ENCODE data around the gene CNPY3. TPM values are rescaled to one million over a fixed set of nuclear protein-coding genes. Genes with fewer than 3 reads are reported as not detected.
A peak's percentile ranks its signal among the peaks of the same experiment; 100 is the strongest.

The CNPY3 gene
- total RNA-seq, 1 donor, result 33.3 TPM

GRCh38 chr6:42969431-42969830 lies 40.2 kb downstream of the CNPY3 start:
- H3K4me3 ChIP-seq (ENCODE audit: insufficient read depth, low read length), result no peak overlapping the region
- peaks cover 10% of the 10 kb centered on the region for H4K20me1 ChIP-seq (ENCODE audit: insufficient read depth, low read length)
- no peak for TF ChIP-seq CTCF (IDR thresholded peaks at IDR 0.05; ENCODE audit: extremely low read depth, low read depth, low read length)
- no peak overlapping the region for H3K4me2 ChIP-seq (ENCODE audit: insufficient read depth, low read length)
- no peak overlapping the region for H3K27ac ChIP-seq (ENCODE audit: low read depth, low read length)
- peaks cover 45% of the 10 kb centered on the region for H3K36me3 ChIP-seq (ENCODE audit: insufficient read depth, low read length)
- peaks cover 6% of the 10 kb centered on the region for H3K4me1 ChIP-seq (ENCODE audit: insufficient read depth, low read length)
- no peaks in the 10 kb centered on the region for H3K9me3 ChIP-seq (ENCODE audit: low read depth, low read length)
- no peaks in the 10 kb centered on the region for H3K79me2 ChIP-seq (ENCODE audit: insufficient read depth, low read length)
- H2AFZ ChIP-seq (ENCODE audit: low read length), result no peak overlapping the region
- no peaks in the 10 kb centered on the region for H3K27me3 ChIP-seq (ENCODE audit: insufficient read depth, low read length)
- no peak for DNase-seq (ENCODE audit: insufficient read length, low spot score, missing footprints)

- no peak for TF ChIP-seq CTCF (IDR thresholded peaks at IDR 0.05; ENCODE audit: extremely low read depth, low read depth, low read length)
Measured at GRCh38 chr6:42969934-42970333, 40.7 kb downstream of the CNPY3 start.

GRCh38 chr6:42970871-42971612 lies 41.8 kb downstream of the CNPY3 start:
- peaks cover 6% of the 10 kb centered on the region for H3K4me1 ChIP-seq (ENCODE audit: insufficient read depth, low read length)
- H3K27me3 ChIP-seq (ENCODE audit: insufficient read depth, low read length), result no peaks in the 10 kb centered on the region
- H3K4me2 ChIP-seq (ENCODE audit: insufficient read depth, low read length), result no peak overlapping the region
- H3K27ac ChIP-seq (ENCODE audit: low read depth, low read length), result no peak overlapping the region
- TF ChIP-seq CTCF (IDR thresholded peaks at IDR 0.05; ENCODE audit: extremely low read depth, low read depth, low read length), result no peak
- no peak overlapping the region for H3K4me3 ChIP-seq (ENCODE audit: insufficient read depth, low read length)
- H3K36me3 ChIP-seq (ENCODE audit: insufficient read depth, low read length), result peaks cover 42% of the 10 kb centered on the region
- H4K20me1 ChIP-seq (ENCODE audit: insufficient read depth, low read length), result peaks cover 10% of the 10 kb centered on the region
- peak; percentile 81 for DNase-seq (ENCODE audit: insufficient read length, low spot score, missing footprints)
- H3K9me3 ChIP-seq (ENCODE audit: low read depth, low read length), result no peaks in the 10 kb centered on the region
- no peak overlapping the region for H2AFZ ChIP-seq (ENCODE audit: low read length)
- H3K79me2 ChIP-seq (ENCODE audit: insufficient read depth, low read length), result no peaks in the 10 kb centered on the region

More at GRCh38 chr6:42969934-42970333, 40.7 kb downstream of the CNPY3 start:
- Histone ChIP-seq H3K27ac (ENCODE audit: low read depth, low read length) (no peak overlapping the region), H4K20me1 (ENCODE audit: insufficient read depth, low read length) (peaks cover 10% of the 10 kb centered on the region), H3K79me2 (ENCODE audit: insufficient read depth, low read length) (no peaks in the 10 kb centered on the region), H3K27me3 (ENCODE audit: insufficient read depth, low read length) (no peaks in the 10 kb centered on the region), H3K36me3 (ENCODE audit: insufficient read depth, low read length) (peaks cover 47% of the 10 kb centered on the region), H3K4me2 (ENCODE audit: insufficient read depth, low read length) (no peak overlapping the region), H2AFZ (ENCODE audit: low read length) (no peak overlapping the region), H3K4me1 (ENCODE audit: insufficient read depth, low read length) (peaks cover 6% of the 10 kb centered on the region), H3K4me3 (ENCODE audit: insufficient read depth, low read length) (no peak overlapping the region), H3K9me3 (ENCODE audit: low read depth, low read length) (no peaks in the 10 kb centered on the region)
- DNase-seq (ENCODE audit: insufficient read length, low spot score, missing footprints), result no peak

- Histone ChIP-seq H3K4me2 (ENCODE audit: insufficient read depth, low read length) (no peak overlapping the region), H3K79me2 (ENCODE audit: insufficient read depth, low read length) (peaks cover under 1% of the 10 kb centered on the region), H2AFZ (ENCODE audit: low read length) (no peak overlapping the region), H3K27ac (ENCODE audit: low read depth, low read length) (no peak overlapping the region), H3K9me3 (ENCODE audit: low read depth, low read length) (no peaks in the 10 kb centered on the region), H3K27me3 (ENCODE audit: insufficient read depth, low read length) (no peaks in the 10 kb centered on the region), H3K36me3 (ENCODE audit: insufficient read depth, low read length) (peaks cover 34% of the 10 kb centered on the region), H3K4me3 (ENCODE audit: insufficient read depth, low read length) (no peak overlapping the region), H4K20me1 (ENCODE audit: insufficient read depth, low read length) (peaks cover 10% of the 10 kb centered on the region), H3K4me1 (ENCODE audit: insufficient read depth, low read length) (peaks cover 6% of the 10 kb centered on the region)
- DNase-seq (ENCODE audit: insufficient read length, low spot score, missing footprints), result peak; percentile 71
- TF ChIP-seq CTCF (IDR thresholded peaks at IDR 0.05; ENCODE audit: extremely low read depth, low read depth, low read length), result no peak
Measured at GRCh38 chr6:42971746-42972327, 42.6 kb downstream of the CNPY3 start.

Measured in osteoblast (primary cell).